HepG2 (cell line): ENCODE measurements around the gene NOS1. TPM values are rescaled to one million over a fixed set of nuclear protein-coding genes. Genes with fewer than 3 reads are reported as not detected.
A peak's percentile ranks its signal among the peaks of the same experiment; 100 is the strongest.

Experiments
- MATR3 ChIP-seq: sonication (generic); formaldehyde crosslinking; IDR thresholded peaks from 2 replicates; pipeline ENCODE4 v1.4.0; 2020; ENCODE audit warnings: missing genetic modification reagents
- REST ChIP-seq, 2 experiments: IDR thresholded peaks; 2 replicates each; pipeline ENCODE4 v1.6.1; 2011 to 2012; ENCODE audit warnings: low read length in 2 of 2, borderline replicate concordance in 1 of 2, low read depth in 1 of 2, mild to moderate bottlenecking in 1 of 2, moderate library complexity in 1 of 2
- THAP8 ChIP-seq: sonication (generic); formaldehyde crosslinking; IDR thresholded peaks from 2 replicates; pipeline ENCODE4 v1.5.1; 2020; ENCODE audit warnings: missing genetic modification reagents, mild to moderate bottlenecking, borderline replicate concordance
- ZBTB8A ChIP-seq: sonication (generic); formaldehyde crosslinking; IDR thresholded peaks from 2 replicates; pipeline ENCODE4 v1.4.0; 2020; ENCODE audit warnings: mild to moderate bottlenecking, low read depth, missing genetic modification reagents, borderline replicate concordance
- ZNF256 ChIP-seq: sonication (generic); formaldehyde crosslinking; conservative IDR thresholded peaks from 2 replicates; pipeline ENCODE4 v1.4.0; 2020; ENCODE audit warnings: missing genetic modification reagents
- ZNF367 ChIP-seq: sonication (generic); formaldehyde crosslinking; IDR thresholded peaks from 2 replicates; pipeline ENCODE4 v1.4.0; 2020; ENCODE audit warnings: missing genetic modification reagents, borderline replicate concordance
- ZNF609 ChIP-seq: sonication (generic); formaldehyde crosslinking; IDR thresholded peaks from 2 replicates; pipeline ENCODE4 v1.4.0; 2020; ENCODE audit warnings: mild to moderate bottlenecking, missing genetic modification reagents, borderline replicate concordance
- ZNF878 ChIP-seq: sonication (generic); formaldehyde crosslinking; IDR thresholded peaks from 2 replicates; pipeline ENCODE4 v1.8.1; 2023; ENCODE audit warnings: mild to moderate bottlenecking, missing genetic modification reagents, moderate library complexity
- polyA plus RNA-seq, 8 experiments: library from polyadenylated mRNA; depleted of rRNA in 3 of 8; stranded (reverse) in 7 of 8; unstranded in 1 of 8; fragments of >200 nt; fragmentation: Illumina TruSeq in 4 of 8; extraction: Trizol in 4 of 8; gene quantifications; 2 replicates each; pipeline versions ENCODE4 v1.2.1 to v1.2.3, GENCODE V29; 2011 to 2016; ENCODE audit warnings: low read depth in 4 of 8, missing spikeins in 1 of 8, mixed read lengths in 1 of 8; ENCODE audit not compliant: insufficient read depth in 1 of 8
- total RNA-seq, 5 experiments: library from RNA; depleted of rRNA; stranded (reverse); fragments of >200 nt; fragmentation: Illumina TruSeq; extraction: Trizol; gene quantifications; 2 replicates each; pipeline ENCODE4 v1.2.3, GENCODE V29; 2016; ENCODE audit warnings: low read depth in 1 of 5
- TF ChIP-seq, protein P1 (sequence below): sonication (generic); formaldehyde crosslinking; IDR thresholded peaks from 2 replicates; pipeline ENCODE4 v1.4.0; 2020; ENCODE audit warnings: missing genetic modification reagents
- TF ChIP-seq, protein P2 (sequence below): sonication (generic); formaldehyde crosslinking; IDR thresholded peaks from 2 replicates; pipeline ENCODE4 v1.5.0; 2020; ENCODE audit warnings: mild to moderate bottlenecking, missing genetic modification reagents

The NOS1 gene
- total and polyA plus RNA-seq, 2 of the 13 experiments (the other 11 are each of a cell fraction or from before 2014, with no cell fraction given): not detected

DNA sequence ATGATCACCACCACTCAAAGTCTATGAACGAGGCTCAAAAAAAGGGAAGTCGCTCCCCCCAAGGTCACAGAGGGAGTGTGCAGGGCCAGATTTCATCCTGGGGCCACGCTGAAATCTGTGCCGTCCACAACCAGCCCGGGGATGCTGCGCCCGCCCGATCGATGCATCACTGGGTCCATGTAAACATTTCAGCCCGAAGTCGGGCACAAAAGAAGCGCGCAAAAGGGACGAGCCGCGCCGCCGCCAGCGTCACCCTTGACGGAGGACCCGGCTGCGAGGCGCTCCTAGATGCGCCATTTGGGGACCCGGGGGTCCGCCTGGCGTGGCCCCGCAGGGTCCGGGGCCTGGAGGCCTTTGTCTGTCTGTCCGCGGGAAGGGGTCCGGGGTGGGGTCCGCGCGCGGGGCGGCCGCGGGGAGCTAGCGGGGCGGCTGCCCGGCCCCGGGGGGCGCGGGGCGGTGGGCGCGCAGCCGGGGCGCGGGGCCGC lies 171.7 kb downstream of the NOS1 start (continued):
- TF ChIP-seq ZNF609 (CRISPR knock-in tag) (no peak), THAP8 (CRISPR knock-in tag) (no peak), MATR3 (CRISPR knock-in tag) (no peak), ZBTB8A (CRISPR knock-in tag) (peak; percentile 94), ZNF256 (CRISPR knock-in tag) (0 out of 2 replicates have a peak, but pooled peaks have one; percentile 36), ZNF878 (CRISPR knock-in tag) (0 out of 2 replicates have a peak, but pooled peaks have one; percentile 29), REST (IDR thresholded peaks at IDR 0.05; ENCODE audit: borderline replicate concordance in 1 of 2, low read depth in 1 of 2, low read length in 2 of 2) (no peak), ZNF367 (CRISPR knock-in tag) (no peak)
- TF ChIP-seq, protein P1, sequence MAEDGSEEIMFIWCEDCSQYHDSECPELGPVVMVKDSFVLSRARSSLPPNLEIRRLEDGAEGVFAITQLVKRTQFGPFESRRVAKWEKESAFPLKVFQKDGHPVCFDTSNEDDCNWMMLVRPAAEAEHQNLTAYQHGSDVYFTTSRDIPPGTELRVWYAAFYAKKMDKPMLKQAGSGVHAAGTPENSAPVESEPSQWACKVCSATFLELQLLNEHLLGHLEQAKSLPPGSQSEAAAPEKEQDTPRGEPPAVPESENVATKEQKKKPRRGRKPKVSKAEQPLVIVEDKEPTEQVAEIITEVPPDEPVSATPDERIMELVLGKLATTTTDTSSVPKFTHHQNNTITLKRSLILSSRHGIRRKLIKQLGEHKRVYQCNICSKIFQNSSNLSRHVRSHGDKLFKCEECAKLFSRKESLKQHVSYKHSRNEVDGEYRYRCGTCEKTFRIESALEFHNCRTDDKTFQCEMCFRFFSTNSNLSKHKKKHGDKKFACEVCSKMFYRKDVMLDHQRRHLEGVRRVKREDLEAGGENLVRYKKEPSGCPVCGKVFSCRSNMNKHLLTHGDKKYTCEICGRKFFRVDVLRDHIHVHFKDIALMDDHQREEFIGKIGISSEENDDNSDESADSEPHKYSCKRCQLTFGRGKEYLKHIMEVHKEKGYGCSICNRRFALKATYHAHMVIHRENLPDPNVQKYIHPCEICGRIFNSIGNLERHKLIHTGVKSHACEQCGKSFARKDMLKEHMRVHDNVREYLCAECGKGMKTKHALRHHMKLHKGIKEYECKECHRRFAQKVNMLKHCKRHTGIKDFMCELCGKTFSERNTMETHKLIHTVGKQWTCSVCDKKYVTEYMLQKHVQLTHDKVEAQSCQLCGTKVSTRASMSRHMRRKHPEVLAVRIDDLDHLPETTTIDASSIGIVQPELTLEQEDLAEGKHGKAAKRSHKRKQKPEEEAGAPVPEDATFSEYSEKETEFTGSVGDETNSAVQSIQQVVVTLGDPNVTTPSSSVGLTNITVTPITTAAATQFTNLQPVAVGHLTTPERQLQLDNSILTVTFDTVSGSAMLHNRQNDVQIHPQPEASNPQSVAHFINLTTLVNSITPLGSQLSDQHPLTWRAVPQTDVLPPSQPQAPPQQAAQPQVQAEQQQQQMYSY (CRISPR knock-in tag): no peak
- TF ChIP-seq, protein P2, sequence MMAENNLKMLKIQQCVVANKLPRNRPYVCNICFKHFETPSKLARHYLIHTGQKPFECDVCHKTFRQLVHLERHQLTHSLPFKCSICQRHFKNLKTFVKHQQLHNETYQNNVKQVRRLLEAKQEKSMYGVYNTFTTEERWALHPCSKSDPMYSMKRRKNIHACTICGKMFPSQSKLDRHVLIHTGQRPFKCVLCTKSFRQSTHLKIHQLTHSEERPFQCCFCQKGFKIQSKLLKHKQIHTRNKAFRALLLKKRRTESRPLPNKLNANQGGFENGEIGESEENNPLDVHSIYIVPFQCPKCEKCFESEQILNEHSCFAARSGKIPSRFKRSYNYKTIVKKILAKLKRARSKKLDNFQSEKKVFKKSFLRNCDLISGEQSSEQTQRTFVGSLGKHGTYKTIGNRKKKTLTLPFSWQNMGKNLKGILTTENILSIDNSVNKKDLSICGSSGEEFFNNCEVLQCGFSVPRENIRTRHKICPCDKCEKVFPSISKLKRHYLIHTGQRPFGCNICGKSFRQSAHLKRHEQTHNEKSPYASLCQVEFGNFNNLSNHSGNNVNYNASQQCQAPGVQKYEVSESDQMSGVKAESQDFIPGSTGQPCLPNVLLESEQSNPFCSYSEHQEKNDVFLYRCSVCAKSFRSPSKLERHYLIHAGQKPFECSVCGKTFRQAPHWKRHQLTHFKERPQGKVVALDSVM (CRISPR knock-in tag): 0 out of 2 replicates have a peak, but pooled peaks have one; percentile 28
